K562 (cell line): ENCODE measurements around the gene CLNK. TPM values are rescaled to one million over a fixed set of nuclear protein-coding genes. Genes with fewer than 3 reads are reported as not detected.

Experiments used
- CBX5 ChIP-seq: IDR thresholded peaks from 2 replicates; pipeline ENCODE4 v1.6.1; 2014; ENCODE audit warnings: low read depth, borderline replicate concordance
- CREBBP ChIP-seq: IDR thresholded peaks from one replicate; pipeline ENCODE4 v1.6.1; 2012; ENCODE audit warnings: low read depth, mild to moderate bottlenecking, control low read depth, inconsistent platforms, low read length
- CTBP1 ChIP-seq: fragments of 450-650 bp; IDR thresholded peaks from 2 replicates; pipeline ENCODE4 v1.6.1; 2016; ENCODE audit warnings: borderline replicate concordance
- CXXC5 ChIP-seq: fragments of 250-450 bp; sonication (Bioruptor Pico); IDR thresholded peaks from 2 replicates; pipeline ENCODE4 v1.8.0; 2022; ENCODE audit warnings: inconsistent platforms, mild to moderate bottlenecking, moderate library complexity
- FOSL1 ChIP-seq: fragments of 200-800 bp; sonication (Bioruptor generic); conservative IDR thresholded peaks from 2 replicates; pipeline ENCODE4 v1.6.1; 2016; ENCODE audit warnings: missing genetic modification characterization, missing compliant biosample characterization
- PHTF2 ChIP-seq: fragments of 250-450 bp; sonication (Bioruptor Pico); IDR thresholded peaks from 2 replicates; pipeline ENCODE4 v1.5.0; 2021; ENCODE audit warnings: mild to moderate bottlenecking
- PKNOX1 ChIP-seq: fragments of 450-650 bp; IDR thresholded peaks from 2 replicates; pipeline ENCODE4 v1.6.1; 2016
- SRSF3 ChIP-seq: fragments of 200-400 bp; formaldehyde crosslinking; IDR thresholded peaks from 2 replicates; pipeline ENCODE4 v1.6.1; 2016; ENCODE audit warnings: mild to moderate bottlenecking, low read length, moderate library complexity; ENCODE audit not compliant: insufficient read depth
- TCF15 ChIP-seq: fragments of 250-450 bp; sonication (Bioruptor Pico); IDR thresholded peaks from 2 replicates; pipeline ENCODE4 v1.8.0; 2022; ENCODE audit warnings: moderate library complexity, mild to moderate bottlenecking, inconsistent platforms
- TEAD1 ChIP-seq, 2 experiments: fragments of 450-650 bp in 1 of 2; sonication (generic) in 1 of 2; formaldehyde crosslinking; IDR thresholded peaks; 2 replicates each; pipeline versions ENCODE4 v1.4.0 to v1.8.0; 2020 to 2022; ENCODE audit warnings: mild to moderate bottlenecking in 2 of 2, missing genetic modification reagents in 1 of 2
- ZBTB11 ChIP-seq, 3 experiments: fragments of 200-800 bp in 1 of 3; fragments of 250-450 bp in 1 of 3; fragments of 450-650 bp in 1 of 3; sonication (Bioruptor Pico) in 1 of 3; sonication (Bioruptor generic) in 1 of 3; formaldehyde crosslinking in 1 of 3; IDR thresholded peaks; 2 replicates each; pipeline versions ENCODE4 v1.6.1 to v1.8.0; 2016 to 2022; ENCODE audit warnings: mild to moderate bottlenecking in 2 of 3, missing genetic modification characterization in 2 of 3, missing compliant biosample characterization in 1 of 3, moderate library complexity in 1 of 3
- ZFPM2 ChIP-seq: fragments of 250-450 bp; sonication (Bioruptor Pico); IDR thresholded peaks from 2 replicates; pipeline ENCODE4 v1.5.1; 2022; ENCODE audit warnings: mild to moderate bottlenecking
- ZNF324 ChIP-seq: fragments of 250-450 bp; sonication (Bioruptor Pico); IDR thresholded peaks from 2 replicates; pipeline ENCODE4 v1.4.0; 2020; ENCODE audit warnings: mild to moderate bottlenecking
- ZNF707 ChIP-seq: fragments of 250-450 bp; sonication (Bioruptor Pico); conservative IDR thresholded peaks from 2 replicates; pipeline ENCODE4 v1.8.0; 2022; ENCODE audit warnings: inconsistent platforms, mild to moderate bottlenecking, moderate library complexity
- polyA plus RNA-seq, 8 experiments: library from polyadenylated mRNA; depleted of rRNA in 4 of 8; stranded (reverse) in 5 of 8; unstranded in 3 of 8; fragments of >200 nt; fragmentation: Nextera tagmentation in 2 of 8; fragmentation: Illumina TruSeq in 1 of 8; extraction: Ambion mirVana in 2 of 8; extraction: Trizol in 1 of 8; gene quantifications; 2 replicates each; pipeline versions ENCODE4 v1.2.1 to v1.2.3, GENCODE V29; 2011 to 2014; ENCODE audit warnings: inconsistent platforms in 1 of 8, missing spikeins in 1 of 8
- total RNA-seq, 7 experiments: library from RNA; depleted of rRNA in 6 of 7; stranded (reverse); fragments of >200 nt in 6 of 7; fragmentation: Illumina TruSeq in 2 of 7; extraction: Trizol in 2 of 7; gene quantifications; 2 replicates each; pipeline versions ENCODE4 v1.2.1 to v1.2.3, GENCODE V29; 2011 to 2021; ENCODE audit warnings: low replicate concordance in 1 of 7
- TF ChIP-seq, protein P1 (sequence below): sonication (generic); formaldehyde crosslinking; IDR thresholded peaks from 2 replicates; pipeline ENCODE4 v1.8.1; 2023; ENCODE audit warnings: missing genetic modification reagents, mild to moderate bottlenecking, borderline replicate concordance
- TF ChIP-seq, protein P2 (sequence below): fragments of 250-450 bp; sonication (Bioruptor Pico); IDR thresholded peaks from 2 replicates; pipeline ENCODE4 v1.8.0; 2022; ENCODE audit warnings: inconsistent platforms, mild to moderate bottlenecking, moderate library complexity, borderline replicate concordance

CLNK gene
- total and polyA plus RNA-seq, 9 of the 15 experiments (the other 6 are each of a cell fraction or from before 2014, with no cell fraction given), result not detected

DNA sequence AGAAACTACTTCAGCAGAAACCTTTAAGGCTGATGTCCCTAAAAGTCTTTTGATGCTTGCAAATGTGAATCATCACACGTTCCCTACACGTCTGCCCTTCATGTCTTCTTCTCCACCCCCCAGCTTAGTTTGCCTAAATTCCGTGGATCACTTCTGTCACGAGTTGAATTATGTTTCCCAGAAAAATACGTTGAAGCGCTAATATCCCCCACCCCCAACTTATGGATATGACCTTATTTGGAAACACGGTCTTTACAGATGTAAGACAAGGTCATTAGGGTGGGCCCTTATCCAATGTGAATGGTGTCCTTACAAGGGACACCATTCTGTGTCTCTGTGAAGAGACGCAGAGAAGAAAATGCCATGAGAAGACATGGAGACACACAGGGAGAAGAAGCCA lies 225.3 kb downstream of the CLNK start (continued):
- TF ChIP-seq CREBBP (no peak), ZFPM2 (no peak), CTBP1 (0 out of 2 replicates have a peak, but pooled peaks have one; percentile 48), ZBTB11 (CRISPR knock-in tag; IDR thresholded peaks at IDR 0.05) (no peak), CXXC5 (CRISPR knock-in tag) (peak; percentile 63), FOSL1 (tag) (peak; percentile 43), TEAD1 (CRISPR knock-in tag; IDR thresholded peaks at IDR 0.05) (no peak), ZNF324 (no peak), SRSF3 (no peak), PKNOX1 (peak; percentile 94), CBX5 (no peak), ZNF707 (CRISPR knock-in tag) (no peak), TCF15 (CRISPR knock-in tag) (no peak), PHTF2 (no peak)
- TF ChIP-seq, protein P1, sequence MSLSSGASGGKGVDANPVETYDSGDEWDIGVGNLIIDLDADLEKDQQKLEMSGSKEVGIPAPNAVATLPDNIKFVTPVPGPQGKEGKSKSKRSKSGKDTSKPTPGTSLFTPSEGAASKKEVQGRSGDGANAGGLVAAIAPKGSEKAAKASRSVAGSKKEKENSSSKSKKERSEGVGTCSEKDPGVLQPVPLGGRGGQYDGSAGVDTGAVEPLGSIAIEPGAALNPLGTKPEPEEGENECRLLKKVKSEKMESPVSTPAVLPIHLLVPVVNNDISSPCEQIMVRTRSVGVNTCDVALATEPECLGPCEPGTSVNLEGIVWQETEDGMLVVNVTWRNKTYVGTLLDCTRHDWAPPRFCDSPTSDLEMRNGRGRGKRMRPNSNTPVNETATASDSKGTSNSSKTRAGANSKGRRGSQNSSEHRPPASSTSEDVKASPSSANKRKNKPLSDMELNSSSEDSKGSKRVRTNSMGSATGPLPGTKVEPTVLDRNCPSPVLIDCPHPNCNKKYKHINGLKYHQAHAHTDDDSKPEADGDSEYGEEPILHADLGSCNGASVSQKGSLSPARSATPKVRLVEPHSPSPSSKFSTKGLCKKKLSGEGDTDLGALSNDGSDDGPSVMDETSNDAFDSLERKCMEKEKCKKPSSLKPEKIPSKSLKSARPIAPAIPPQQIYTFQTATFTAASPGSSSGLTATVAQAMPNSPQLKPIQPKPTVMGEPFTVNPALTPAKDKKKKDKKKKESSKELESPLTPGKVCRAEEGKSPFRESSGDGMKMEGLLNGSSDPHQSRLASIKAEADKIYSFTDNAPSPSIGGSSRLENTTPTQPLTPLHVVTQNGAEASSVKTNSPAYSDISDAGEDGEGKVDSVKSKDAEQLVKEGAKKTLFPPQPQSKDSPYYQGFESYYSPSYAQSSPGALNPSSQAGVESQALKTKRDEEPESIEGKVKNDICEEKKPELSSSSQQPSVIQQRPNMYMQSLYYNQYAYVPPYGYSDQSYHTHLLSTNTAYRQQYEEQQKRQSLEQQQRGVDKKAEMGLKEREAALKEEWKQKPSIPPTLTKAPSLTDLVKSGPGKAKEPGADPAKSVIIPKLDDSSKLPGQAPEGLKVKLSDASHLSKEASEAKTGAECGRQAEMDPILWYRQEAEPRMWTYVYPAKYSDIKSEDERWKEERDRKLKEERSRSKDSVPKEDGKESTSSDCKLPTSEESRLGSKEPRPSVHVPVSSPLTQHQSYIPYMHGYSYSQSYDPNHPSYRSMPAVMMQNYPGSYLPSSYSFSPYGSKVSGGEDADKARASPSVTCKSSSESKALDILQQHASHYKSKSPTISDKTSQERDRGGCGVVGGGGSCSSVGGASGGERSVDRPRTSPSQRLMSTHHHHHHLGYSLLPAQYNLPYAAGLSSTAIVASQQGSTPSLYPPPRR (CRISPR knock-in tag), result no peak
- TF ChIP-seq, protein P2, sequence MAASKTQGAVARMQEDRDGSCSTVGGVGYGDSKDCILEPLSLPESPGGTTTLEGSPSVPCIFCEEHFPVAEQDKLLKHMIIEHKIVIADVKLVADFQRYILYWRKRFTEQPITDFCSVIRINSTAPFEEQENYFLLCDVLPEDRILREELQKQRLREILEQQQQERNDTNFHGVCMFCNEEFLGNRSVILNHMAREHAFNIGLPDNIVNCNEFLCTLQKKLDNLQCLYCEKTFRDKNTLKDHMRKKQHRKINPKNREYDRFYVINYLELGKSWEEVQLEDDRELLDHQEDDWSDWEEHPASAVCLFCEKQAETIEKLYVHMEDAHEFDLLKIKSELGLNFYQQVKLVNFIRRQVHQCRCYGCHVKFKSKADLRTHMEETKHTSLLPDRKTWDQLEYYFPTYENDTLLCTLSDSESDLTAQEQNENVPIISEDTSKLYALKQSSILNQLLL (CRISPR knock-in tag), result no peak
